ENCODE results near the gene PGLYRP2.

Gene PGLYRP2

GRCh38 chr19:15453906-15454860 is 25.1 kb downstream of the PGLYRP2 start:
- no peak for DNase-seq

- no peak for DNase-seq
Measured at GRCh38 chr19:15453091-15453578, 26.2 kb downstream of the PGLYRP2 start.

- DNase-seq: no peak
Measured at GRCh38 chr19:15452111-15453047, 26.9 kb downstream of the PGLYRP2 start.

DNA sequence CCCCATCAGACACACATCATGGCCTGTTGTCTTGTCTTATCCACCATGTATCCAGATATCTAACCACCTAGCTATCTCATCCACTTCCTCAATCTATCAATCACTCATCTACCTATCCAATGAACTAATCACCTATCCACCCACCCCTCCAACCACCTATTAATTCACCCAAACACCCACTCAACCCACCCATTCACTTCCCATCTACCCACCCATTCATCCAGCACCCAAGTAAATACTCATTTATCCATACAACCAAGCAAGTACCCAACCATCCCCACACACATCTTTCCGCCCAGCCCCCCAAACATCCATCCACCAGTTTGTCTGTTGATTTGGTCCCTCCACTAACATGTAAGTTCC is 28.8 kb downstream of the PGLYRP2 start:
- no peak for DNase-seq

DNA sequence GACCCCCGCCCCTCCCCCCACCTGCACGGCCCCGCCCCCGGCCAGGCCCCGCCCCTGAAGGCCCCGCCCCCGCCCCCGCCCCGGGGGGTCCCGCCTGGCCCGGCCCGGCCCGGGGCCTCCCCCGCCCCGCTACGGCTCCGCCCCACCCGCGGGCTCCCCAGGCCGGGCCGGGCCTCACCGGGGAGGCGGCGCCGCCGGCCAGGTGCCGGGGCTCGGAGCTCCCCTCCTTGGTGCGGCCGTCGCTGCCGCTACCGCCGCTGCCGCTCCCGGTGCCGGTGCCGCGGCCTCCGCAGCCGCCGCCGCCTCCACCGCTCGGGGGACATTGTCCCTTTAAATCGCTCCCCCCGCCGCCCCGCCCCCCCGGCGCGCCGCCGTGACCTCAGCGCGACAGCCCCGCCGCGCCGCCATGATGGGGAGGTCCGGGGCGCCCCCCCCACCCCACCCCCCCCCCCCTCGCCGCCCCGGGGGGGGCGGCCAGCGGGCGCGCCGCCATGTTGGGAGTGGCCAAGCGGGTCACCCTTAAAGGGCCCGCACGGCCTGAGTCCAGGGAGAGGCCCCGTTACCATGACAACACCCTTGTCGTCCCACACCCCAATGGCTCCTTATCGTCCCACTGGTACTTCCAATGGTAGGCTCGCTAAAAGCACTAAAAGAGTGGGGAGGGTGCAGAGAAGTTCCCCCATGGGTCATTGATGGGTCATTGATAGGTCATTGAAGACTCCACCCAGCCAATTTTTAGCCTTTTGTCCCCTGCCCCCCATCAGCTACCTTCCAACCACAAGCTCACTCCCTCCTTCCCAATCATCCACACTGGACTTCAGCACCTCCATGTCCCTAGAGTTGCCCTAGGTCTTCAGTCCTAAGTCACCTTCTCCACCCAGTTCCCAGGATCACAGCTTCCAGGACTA is 29.4 kb downstream of the PGLYRP2 start, which contains the start of gene WIZ:
TSS of gene WIZ (minus strand) at position 337 of the 908 bp plus-strand sequence. CDS start 1,649 bp downstream, outside the sequence.
- DNase-seq: peak; percentile 86 to 87

DNA sequence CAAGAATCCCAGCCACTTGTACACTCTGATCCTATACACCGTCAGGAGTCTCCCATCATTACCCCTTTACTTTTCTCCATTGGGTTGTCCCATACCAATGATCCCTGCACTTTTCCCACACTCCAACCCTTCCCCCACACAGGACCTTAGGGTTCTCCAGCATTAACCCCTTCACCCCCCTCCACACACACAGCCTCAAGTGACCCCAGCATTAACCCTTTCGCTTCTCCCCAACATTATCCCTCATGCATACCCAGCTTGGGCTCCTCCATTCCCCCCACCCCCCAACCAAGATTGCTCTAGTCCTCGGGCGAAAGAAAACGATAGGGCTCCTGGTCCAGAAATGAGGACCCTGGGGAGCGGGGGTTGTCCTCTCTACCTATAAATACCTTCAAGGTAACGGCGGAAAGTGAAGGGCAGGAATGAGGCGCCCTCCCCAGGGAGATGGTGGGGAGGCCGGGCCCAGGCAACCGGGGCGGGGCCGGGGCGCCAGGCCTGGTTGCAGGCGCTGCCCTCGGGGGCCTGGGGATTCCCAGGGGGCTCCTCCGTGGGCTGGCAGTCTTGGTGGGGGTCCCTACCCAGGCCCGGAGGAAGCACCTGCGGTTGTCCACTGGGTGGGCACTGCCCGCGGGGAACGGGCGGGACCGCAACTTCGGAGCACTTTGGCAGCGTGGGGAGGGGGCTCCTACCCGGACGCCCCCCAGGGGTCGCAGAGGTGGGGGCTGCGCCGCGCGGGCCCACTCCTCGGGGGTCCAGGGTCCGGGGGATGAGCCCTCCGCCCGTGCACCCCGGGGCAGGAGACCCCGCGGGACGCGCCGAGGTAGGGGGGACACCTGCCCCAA is 30.3 kb downstream of the PGLYRP2 start:
- no peak for DNase-seq

- no peak for DNase-seq
Measured at GRCh38 chr19:15448044-15448777, 31.1 kb downstream of the PGLYRP2 start.

- DNase-seq: no peak
Measured at GRCh38 chr19:15447057-15447456, 32.2 kb downstream of the PGLYRP2 start.

GRCh38 chr19:15445807-15446376 is 33.4 kb downstream of the PGLYRP2 start:
- no peak for DNase-seq

- no peak for DNase-seq
Measured at GRCh38 chr19:15445227-15445605, 34.1 kb downstream of the PGLYRP2 start.

DNA sequence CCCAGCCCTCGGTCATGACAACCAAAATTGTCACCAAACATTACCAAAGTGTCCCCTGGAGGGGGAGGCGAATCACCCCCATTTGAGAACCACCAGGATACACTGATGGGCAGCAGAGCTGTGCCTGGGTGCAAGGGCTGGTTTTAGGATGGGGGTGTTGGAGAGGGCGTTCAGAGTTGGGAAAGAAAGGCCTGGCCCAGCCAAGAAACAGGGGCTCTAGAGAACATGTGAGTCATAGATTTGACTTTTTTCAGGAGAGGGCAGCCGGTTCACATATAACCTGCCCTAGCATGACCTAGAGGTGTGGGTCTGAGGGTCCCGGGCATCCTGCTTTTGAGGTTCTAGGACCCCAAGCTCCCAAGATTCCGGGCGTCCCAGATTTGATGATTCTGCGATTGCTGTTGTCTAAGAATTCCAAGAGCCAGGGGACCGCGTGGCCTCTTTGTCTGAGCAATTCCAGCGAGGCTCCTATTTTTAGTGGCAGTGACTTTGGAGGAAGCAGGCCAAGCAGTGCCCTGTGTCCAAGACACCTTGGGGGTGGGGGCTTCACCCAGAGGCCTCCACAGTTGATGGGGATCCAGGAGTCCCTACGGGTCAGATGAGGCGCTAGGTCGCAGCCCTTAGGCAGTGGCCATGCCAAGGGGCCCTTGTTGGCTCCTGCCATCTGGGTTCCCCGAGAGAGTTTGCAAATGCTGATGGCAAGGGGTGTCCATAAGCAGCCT is 34.6 kb downstream of the PGLYRP2 start:
- DNase-seq: no peak

DNA sequence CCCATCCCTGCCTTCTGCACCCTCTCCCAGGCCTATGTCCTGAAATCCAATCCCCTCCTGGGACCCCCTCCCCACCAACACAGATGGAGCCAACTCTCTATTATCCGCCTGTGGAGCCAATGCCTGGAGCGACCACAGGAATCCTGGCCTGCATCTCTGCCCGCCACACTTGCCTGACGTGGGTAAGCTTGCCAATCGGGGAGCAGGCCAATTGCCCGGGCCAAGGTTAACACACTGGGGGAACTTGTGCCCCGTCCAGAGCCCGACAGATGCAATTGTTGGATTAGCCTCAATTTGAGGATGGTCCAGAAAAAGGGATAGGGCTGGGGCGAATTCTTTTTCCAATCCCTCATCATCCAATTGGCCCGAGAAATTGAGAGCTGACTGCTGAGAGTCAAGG is 35.5 kb downstream of the PGLYRP2 start:
- no peak for DNase-seq

- DNase-seq: no peak
Measured at GRCh38 chr19:15443325-15443724, 36.0 kb downstream of the PGLYRP2 start.

GRCh38 chr19:15442142-15442920 is 37.0 kb downstream of the PGLYRP2 start:
- no peak for DNase-seq

- DNase-seq: no peak
Measured at GRCh38 chr19:15441317-15441716, 38.0 kb downstream of the PGLYRP2 start.

DNA sequence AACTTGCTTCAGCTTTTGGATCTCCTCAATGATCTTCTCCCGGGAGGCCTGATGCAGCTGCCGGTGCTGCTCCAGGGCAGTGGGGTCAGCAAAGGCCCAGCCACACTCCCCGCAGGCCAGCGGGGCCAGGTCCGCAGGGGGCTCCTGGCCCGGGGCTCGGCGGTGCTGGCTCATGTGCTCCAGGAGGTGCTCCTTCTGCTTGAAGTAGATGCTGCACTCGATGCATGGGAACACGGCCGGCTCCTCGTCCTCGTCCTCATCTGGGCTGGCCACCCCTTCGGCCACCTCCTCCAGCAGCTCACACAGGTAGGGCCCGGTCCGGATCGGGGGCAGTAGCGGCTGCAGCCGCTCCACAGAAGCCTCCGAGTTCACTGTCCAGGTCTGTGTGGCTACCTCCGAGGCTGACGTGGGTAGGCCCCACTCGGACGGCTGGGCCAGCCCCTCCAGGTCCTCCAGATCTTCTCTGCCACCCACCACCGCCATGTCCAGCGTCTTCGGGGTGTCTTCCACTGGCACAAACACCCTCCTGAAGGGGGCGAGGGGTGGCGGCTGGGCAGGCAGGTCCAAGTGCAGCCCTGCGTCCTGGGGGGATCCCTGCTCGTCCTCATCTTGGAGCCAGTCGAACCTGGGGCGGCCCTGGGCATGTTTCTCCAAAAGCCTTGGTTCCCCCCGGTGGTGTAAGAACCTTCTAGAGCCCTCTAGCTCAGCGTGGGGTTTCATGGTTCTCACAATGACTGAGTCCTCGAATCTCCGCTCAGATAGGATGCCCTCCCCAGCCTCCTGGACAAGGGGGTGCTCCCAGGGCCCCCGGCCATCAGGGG is 39.3 kb downstream of the PGLYRP2 start:
- no peak for DNase-seq

DNA sequence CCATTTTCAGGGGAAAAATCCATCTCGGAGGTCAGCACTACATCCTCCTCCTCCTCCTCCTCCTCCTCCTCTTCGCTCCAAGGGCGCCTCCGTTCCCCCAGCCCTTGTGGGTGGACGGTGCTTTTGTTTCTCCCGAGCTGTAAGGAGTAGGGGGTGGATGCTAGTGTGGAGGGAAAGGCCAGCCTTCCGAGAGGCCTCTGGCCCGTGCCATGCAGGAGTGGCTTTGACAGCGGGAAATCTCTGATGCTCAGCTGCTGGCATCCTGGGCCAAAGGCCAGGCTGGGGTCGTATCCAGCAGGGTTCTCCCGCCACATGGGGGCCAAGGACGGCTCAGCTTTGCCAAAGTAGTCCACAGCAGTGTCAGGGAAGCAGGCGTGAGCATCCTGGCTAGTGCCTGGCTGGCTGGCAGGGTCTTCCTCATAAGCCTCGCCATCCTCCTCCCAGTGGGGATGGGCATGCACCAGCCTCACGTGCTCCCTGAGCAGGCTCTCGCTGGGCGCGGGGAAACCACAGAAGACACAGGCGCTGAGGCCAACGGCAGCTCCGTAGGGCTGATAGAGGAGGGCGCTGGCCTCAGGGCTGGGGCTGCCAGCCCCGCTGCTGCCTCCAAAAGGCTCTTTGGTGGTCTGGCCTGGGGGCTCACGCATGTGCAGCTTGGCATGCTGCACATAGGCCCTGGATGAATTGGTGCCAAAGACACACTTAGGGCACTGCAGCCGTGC is 40.1 kb downstream of the PGLYRP2 start:
- DNase-seq: no peak

All from CD4-positive, alpha-beta T cell treated with Interleukin-1 beta for 1 hour (primary cell).